Colon (tissue), 2 donors: ENCODE measurements around the gene FOLR2.
"Not testable (repeated sequence)": the region's sequence is repeated elsewhere in the genome, so short reads cannot be mapped to it uniquely, and the experiment has no call there.

Experiments
- FAIRE-seq: peaks from 2 replicates; lab custom pipeline; 2012; peaks lifted over from hg19 to GRCh38; lab: Jason Lieb, UNC
- donor health status: control.
- donor health status: control.

Gene FOLR2

DNA sequence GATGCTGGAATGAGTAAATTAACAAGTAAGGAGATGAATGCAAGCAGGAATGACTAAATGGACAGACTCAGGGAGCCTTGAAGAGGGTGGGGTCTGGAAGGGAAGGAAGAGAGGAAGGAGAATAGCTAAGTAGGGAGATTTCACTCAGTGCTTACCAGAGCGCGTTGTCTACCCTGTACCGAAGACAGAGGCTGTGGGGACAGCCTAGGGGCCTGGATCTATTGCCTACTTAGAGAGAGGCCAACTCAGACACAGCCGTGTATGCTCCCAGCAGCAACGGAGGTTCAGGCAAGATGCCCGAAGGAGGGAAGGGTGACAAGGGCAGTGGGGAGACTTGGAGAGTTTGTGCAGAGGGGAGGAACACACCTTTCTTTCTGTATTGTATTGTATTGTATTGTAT, at the start of gene FOLR2:
Gene FOLR2 (plus strand): TSS at position 157 of the 400 bp plus-strand sequence. CDS start 1,791 bp downstream, outside the sequence.
- FAIRE-seq: no peak

DNA sequence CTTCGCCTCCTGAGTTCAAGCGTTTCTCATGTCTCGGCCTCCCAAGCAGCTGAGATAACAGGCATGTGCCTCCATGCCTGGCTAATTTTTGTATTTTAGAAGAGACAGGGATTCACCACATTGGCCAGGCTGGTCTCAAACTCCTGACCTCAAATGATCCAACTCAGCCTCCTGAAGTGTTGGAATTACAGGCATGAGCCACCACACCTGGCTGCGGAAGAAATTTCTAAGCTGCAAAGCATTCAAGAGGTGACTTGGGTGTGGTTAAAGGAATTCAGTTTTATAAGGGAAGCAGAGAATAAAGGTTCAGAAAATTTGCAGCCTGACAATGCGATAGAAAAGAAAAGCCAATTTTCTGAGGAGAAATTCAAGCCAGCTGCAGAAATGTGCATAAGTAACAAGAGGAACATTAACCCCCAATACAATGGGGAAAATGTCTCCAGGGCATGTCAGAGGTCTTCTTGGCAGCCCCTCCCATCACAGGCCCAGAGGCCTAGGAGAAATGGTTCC, 47.5 kb upstream of the FOLR2 start:
- not testable (repeated sequence) for FAIRE-seq

DNA sequence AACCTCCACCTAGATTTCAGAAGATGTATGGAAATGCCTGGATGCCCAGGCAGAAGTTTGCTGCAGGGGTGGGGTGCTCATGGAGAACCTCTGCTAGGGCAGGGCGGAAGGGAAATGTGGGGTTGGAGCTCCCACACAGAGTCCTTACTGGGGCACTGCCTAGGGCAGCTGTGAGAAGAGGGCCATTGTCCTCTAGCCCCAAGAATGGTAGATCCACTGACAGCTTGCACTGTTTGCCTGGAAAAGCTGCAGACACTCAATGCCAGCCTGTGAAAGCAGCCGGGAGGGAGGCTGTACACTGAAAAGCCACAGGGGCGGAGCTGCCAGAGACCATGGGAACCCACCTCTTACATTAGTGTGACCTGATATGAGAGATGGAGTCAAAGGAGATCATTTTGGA, 46.8 kb upstream of the FOLR2 start:
- not testable (repeated sequence) for FAIRE-seq

GRCh38 chr11:72172043-72172442, 44.6 kb upstream of the FOLR2 start:
- not testable (repeated sequence) for FAIRE-seq

DNA sequence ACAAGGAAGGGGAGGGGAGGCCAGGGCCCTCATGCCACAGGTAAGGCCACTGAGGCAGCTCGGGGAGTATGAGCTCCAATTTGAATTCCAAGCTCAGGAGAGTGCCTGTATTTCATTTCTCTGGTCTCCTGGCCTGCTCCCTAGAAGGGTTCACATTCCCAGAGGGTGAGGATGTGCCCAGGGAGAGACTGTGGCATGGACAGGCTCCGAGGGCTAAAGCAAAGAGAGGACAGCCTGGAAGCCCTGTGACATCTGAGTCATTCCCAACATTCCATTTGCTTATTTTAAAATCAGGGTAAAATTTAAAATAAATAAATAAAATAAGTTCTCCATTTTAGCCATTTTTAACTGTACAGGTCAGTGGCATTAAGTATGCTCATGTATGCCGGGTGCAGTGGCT, 43.3 kb upstream of the FOLR2 start:
- FAIRE-seq: no peak

DNA sequence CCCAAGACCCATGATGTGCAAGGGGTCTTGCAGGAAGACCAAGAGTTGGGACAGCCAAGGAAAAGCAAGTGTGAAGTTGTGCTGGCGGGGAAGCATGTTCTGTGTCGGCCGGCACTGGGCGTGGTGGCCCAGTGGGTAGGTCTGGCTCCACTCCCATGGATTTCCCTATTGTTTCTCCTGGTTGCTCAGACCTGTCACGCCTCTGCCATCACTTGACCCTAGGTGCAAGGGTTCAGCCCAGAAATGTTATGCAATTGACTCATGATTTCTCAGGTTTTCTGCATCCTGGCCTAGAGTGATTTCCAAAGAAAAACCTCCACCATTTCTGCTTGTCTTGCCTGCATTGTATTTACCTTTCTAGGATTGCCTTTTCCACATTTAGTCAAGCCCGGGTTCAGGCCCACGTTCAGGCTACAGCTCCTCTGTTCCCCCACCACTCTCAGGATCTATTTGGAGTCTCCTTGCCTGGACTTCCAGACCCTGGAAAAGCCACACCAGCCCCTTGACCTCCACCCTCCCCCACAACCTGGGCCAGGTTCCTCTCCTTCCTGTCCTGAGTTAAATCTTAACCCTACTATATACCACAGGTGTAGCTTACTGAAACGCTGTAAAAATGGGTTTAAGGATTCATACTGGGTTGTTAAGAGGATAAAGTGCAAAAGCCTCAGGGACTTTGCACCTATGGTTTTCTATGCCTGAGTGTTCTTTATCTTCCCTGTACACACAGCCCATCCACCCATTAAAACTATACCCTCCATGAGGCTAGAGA, 42.1 kb upstream of the FOLR2 start:
- no peak for FAIRE-seq

- FAIRE-seq: no peak
Observed at GRCh38 chr11:72177656-72178055, 38.9 kb upstream of the FOLR2 start.

DNA sequence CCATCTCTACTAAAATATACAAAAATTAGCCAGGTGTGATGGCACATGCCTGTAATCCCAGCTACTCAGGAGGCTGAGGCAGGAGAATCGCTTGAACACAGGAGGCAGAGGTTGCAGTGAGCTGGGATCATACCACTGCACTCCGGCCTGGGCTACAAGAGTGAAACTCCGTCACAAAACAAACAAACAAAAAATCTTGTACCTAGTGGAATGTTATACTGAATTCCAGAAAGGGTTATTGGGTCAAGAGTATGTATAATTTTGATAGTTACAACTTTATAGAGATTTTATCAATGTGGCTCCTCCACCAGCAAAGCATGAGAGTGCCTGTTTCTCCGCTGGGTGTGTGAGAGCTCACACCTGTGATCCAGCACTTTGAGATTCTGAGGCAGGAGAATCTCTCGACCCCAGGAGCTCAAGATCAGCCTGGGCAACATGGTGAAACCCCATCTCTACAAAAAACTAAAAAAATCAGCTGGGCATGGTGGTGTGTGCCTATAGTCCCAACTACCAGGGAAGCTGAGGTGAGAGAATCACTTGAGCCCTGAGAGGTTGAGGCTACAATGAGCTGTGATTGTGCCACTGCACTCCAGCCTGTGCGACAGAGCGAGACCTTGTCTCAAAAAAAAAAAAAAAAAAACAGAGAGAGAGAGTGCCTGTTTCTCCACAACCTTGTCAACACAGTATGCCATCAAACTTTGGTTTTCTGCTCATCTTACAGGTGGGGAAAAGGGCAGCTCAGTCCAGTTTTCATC, 37.4 kb upstream of the FOLR2 start:
- FAIRE-seq: no peak

DNA sequence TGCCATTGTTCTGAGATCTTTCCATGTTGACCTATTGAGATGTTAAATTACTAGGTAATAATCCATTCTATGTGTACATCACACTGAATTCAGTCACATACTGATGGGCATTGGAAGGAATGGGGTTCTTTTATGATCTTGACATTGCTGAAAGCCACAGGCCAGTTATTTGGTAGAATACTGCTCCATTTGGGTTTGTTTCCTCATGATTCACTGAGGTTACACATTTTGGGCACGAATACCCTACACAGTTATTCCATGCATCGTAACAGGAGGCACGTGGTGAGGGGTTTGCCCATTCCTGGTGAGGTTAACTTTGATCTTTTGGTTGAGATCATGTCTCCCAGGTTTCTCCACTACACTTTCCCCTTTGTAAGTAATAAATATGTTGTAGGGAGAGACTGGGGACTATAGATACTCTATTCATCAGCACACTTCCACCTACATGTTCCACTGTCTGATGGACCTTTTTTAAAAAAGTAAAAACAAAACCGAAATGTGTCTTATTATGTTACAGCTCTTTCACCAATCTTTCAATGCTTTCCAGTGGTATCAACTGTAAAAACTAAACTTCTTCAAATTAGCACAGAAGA, 36.7 kb upstream of the FOLR2 start:
- no peak for FAIRE-seq

DNA sequence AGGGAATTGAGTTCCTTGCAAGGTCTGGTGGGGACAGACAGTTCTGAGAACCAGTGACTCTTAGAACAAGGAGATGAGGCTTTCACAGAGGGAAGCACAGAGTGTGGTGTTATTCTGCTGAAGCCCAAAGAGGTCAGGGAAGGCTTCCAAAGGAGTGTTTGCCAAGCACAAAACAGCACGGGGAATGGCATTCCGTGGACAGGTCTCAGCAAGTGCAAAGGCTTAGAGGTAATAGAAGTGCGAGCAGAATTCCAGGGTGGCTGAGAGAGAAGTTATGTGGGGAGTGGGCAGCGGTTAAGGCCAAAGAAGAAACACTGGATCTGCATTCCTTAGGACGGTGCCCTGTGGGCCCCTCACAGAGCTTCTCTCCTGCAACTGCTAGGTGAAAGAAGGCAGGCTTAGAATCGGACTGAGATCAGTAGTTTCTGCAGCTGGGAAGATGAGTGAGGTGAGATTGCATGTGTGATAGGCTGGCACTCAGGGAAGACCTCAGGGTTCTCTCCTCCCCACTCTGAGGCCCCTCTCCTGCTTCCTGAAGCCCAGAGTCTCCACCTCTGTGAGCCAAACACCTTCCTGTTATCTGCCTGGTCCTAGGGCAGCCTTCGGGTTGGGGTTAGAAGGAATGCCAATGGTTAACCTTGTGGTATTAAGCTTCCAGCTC, 35.6 kb upstream of the FOLR2 start:
- not testable (repeated sequence) for FAIRE-seq

DNA sequence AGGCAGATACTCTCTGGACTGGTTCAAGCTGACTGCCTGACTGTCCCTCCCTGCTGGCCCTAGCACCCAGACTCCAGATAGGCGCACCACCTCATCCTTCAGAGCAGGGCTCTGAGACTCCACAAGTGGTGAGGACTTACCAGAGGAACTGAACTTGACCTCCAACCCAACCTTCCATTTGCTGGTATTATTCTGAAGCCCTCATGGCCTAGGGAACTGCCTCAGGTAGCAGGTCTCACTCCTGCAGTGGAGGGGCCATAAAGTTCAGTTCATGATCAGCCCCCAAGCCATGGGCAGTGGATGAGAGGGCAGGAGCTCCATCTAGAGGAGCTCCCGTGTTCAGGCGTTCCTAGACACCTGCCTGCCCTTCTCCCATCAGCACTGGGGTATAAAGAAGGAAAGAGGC, 35.0 kb upstream of the FOLR2 start:
- FAIRE-seq: not testable (repeated sequence)

- FAIRE-seq: no peak
Observed at GRCh38 chr11:72188267-72188666, 28.3 kb upstream of the FOLR2 start.

DNA sequence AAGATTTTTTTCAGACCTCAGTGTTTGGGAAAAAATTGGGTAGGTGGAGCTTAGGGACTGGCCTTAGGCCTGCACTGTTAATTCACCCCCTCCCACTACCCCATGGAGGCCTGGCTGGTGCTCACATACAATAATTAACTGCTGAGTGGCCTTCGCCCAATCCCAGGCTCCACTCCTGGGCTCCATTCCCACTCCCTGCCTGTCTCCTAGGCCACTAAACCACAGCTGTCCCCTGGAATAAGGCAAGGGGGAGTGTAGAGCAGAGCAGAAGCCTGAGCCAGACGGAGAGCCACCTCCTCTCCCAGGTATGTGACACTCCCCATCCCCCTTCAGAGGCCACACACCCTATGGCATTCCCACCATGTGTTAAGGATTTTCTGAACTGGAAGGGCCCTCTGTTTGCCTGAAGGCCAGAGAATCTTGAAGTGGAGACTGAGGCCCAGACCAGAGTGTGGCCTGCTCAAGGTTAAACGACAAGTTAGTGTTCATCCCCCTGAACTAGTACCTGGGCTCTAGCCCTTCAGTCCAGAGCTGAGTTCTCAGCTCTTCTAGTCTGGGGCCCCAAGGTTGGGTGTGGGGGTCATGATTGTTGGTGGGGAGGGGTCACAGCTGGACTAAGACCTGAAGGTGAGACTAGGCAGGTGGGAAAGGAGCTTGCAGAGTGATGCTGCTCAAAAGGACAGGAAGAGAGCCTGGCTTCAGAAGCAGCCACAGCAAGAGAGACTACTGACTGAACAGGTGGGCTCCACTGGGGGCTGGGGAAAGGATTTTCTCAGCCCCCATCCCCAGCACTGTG, 26.9 kb upstream of the FOLR2 start:
- no peak for FAIRE-seq

DNA sequence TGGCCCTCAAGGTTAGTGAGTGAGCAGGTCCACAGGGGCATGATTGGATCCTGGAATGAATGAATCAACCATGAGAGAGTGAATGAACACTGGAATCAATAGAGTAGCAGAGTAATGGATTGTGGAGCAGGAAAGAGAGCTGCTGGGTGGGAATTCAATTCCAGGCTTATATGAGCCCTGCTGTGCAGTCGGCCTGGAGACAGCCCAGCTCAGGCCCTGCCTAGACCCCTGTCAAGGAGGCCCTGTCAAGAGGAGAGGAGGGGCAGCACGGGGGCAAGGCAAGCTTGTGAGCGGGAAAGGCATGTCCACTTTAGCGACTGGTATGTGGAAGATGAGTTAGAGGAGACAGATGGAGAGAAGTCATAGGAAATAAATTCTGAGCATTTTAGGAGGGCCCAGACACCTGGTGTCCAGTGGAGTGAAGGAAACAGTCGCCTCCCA, 25.9 kb upstream of the FOLR2 start:
- FAIRE-seq: no peak

GRCh38 chr11:72191961-72192381, 24.6 kb upstream of the FOLR2 start, which contains the start of gene FOLR1:
TSS of gene FOLR1 (plus strand) at chr11:72192140. CDS start at chr11:72192174, 34 bp downstream.
- no peak for FAIRE-seq

GRCh38 chr11:72195518-72196270, 20.9 kb upstream of the FOLR2 start:
- no peak for FAIRE-seq

GRCh38 chr11:72201445-72201844, 15.1 kb upstream of the FOLR2 start:
- FAIRE-seq: peak; percentile 95

- no peak for FAIRE-seq
Observed at GRCh38 chr11:72202571-72202970, 14.0 kb upstream of the FOLR2 start.

- no peak for FAIRE-seq
Observed at GRCh38 chr11:72203163-72203562, 13.4 kb upstream of the FOLR2 start.

- no peak for FAIRE-seq
Observed at GRCh38 chr11:72204886-72205285, 11.7 kb upstream of the FOLR2 start.
